PC-9 (cell line): ENCODE results near the gene AATF. TPM values are rescaled to one million over a fixed set of nuclear protein-coding genes. Genes with fewer than 3 reads are reported as not detected.

Experiments
- BruUV-seq: library from RNA; stranded (reverse); fragments of 400-500 nt; replicated peaks from 2 replicates; lab custom pipeline; 2021; lab: Mats Ljungman, UMichigan
- CTCF ChIA-PET: fragments of 300-600 bp; sonication (Branson Sonifier 250); formaldehyde crosslinking; loops from one replicate; lab custom pipeline; 2022; ENCODE audit warnings: antibody characterized with exemption; lab: Charles Lee
- POLR2A ChIA-PET: fragments of 300-600 bp; sonication (Branson Sonifier 250); formaldehyde crosslinking; loops from one replicate; lab custom pipeline; 2022; ENCODE audit warnings: antibody characterized with exemption; ENCODE audit not compliant: unreplicated experiment; lab: Charles Lee
- DNase-seq, 2 experiments: peaks; one replicate each; pipeline versions ENCODE4 v3.0.0 to v3.0.0-alpha.2; 2015 to 2022; ENCODE audit warnings: mixed read lengths in 1 of 2
- H2AFZ ChIP-seq: fragments of 200-600 bp; sonication (generic); 2 replicates; pipeline ENCODE4 v1.8.1; 2017; ENCODE audit warnings: antibody characterized with exemption
- H3F3A ChIP-seq: fragments of 200-600 bp; sonication (generic); 2 replicates; pipeline ENCODE4 v1.8.1; 2017; ENCODE audit warnings: antibody characterized with exemption, mild to moderate bottlenecking, low read depth; ENCODE audit not compliant: insufficient read depth
- H3K27ac ChIP-seq: fragments of 200-600 bp; sonication (generic); 2 replicates; pipeline ENCODE4 v1.6.1; 2016; ENCODE audit warnings: mixed run types
- H3K27me3 ChIP-seq: fragments of 200-600 bp; sonication (generic); 2 replicates; pipeline ENCODE4 v1.6.1; 2016; ENCODE audit warnings: low read depth, mixed run types; ENCODE audit not compliant: insufficient read depth
- H3K36me3 ChIP-seq: fragments of 200-600 bp; sonication (generic); 2 replicates; pipeline ENCODE4 v1.6.1; 2016; ENCODE audit warnings: low read depth, mixed run types
- H3K4me1 ChIP-seq: fragments of 200-600 bp; sonication (generic); replicated peaks from 2 replicates; pipeline ENCODE4 v1.6.1; 2016; ENCODE audit warnings: mixed run types; ENCODE audit not compliant: insufficient read depth
- H3K4me2 ChIP-seq: fragments of 200-600 bp; sonication (generic); 2 replicates; pipeline ENCODE4 v1.6.1; 2017; ENCODE audit warnings: mixed run types
- H3K4me3 ChIP-seq: fragments of 200-600 bp; sonication (generic); 2 replicates; pipeline ENCODE4 v1.6.1; 2016; ENCODE audit warnings: mixed run types
- H3K79me2 ChIP-seq: fragments of 200-600 bp; sonication (generic); 2 replicates; pipeline ENCODE4 v1.6.1; 2017; ENCODE audit warnings: low read depth, mixed run types
- H3K9me2 ChIP-seq: fragments of 200-600 bp; sonication (generic); 2 replicates; pipeline ENCODE4 v1.8.1; 2017; ENCODE audit warnings: mild to moderate bottlenecking; ENCODE audit not compliant: insufficient read depth
- H3K9me3 ChIP-seq: fragments of 200-600 bp; sonication (generic); 2 replicates; pipeline ENCODE4 v1.8.1; 2016; ENCODE audit warnings: low read depth; ENCODE audit not compliant: insufficient read depth
- H4K20me1 ChIP-seq: fragments of 200-600 bp; sonication (generic); 2 replicates; pipeline ENCODE4 v1.8.1; 2017; ENCODE audit not compliant: insufficient read depth
- CTCF ChIP-seq: fragments of 200-600 bp; sonication (generic); conservative IDR thresholded peaks from 2 replicates; pipeline ENCODE4 v1.6.1; 2017; ENCODE audit warnings: mixed run types, antibody characterized with exemption, mild to moderate bottlenecking, moderate library complexity
- EZH2 ChIP-seq: fragments of 200-600 bp; sonication (generic); IDR thresholded peaks from 2 replicates; pipeline ENCODE4 v1.8.0; 2017; ENCODE audit warnings: antibody characterized with exemption, low read depth
- intact Hi-C: fragments of 100-400 bp; cut with micrococcal nuclease; formaldehyde crosslinking; loops from one replicate; pipeline ENCODE4 v1.10.0; 2022; ENCODE audit not compliant: unreplicated experiment
- total RNA-seq: library from RNA; stranded (reverse); gene quantifications from 2 replicates; pipeline ENCODE4 v1.2.3, GENCODE V29; 2021

Gene AATF
- total RNA-seq, 1 experiment from 2014 or later = 71.4 TPM

GRCh38 chr17:37017404-37017803, 68.7 kb downstream of the AATF start:
- Histone ChIP-seq H3K9me3 (no peaks in the 10 kb centered on the region), H3K4me3 (no peak overlapping the region), H2AFZ (no peak overlapping the region), H4K20me1 (peaks cover 31% of the 10 kb centered on the region), H3F3A (peaks cover 11% of the 10 kb centered on the region; the same call in 1 of the 2 replicates), H3K36me3 (peaks cover 6% of the 10 kb centered on the region), H3K79me2 (peaks cover 3% of the 10 kb centered on the region; the same call in 1 of the 2 replicates), H3K4me2 (no peak overlapping the region), H3K4me1 (no peaks in the 10 kb centered on the region), H3K27ac (no peak overlapping the region), H3K27me3 (no peaks in the 10 kb centered on the region), H3K9me2 (no peaks in the 10 kb centered on the region; the same call in 1 of the 2 replicates)
- ChIA-PET CTCF (no interaction called here), POLR2A (no interaction called here)
- no TSS peak for BruUV-seq
- TF ChIP-seq EZH2 = no peak
- TF ChIP-seq CTCF = no peak
- no peak for DNase-seq
- intact Hi-C loops = no loop called here

- Histone ChIP-seq H3K79me2 (peaks cover 3% of the 10 kb centered on the region; the same call in 1 of the 2 replicates), H3F3A (0 out of 2 replicates have a peak, but pooled peaks cover 3% of the 10 kb centered on the region), H3K27me3 (no peaks in the 10 kb centered on the region), H3K9me3 (no peaks in the 10 kb centered on the region), H4K20me1 (peaks cover 24% of the 10 kb centered on the region), H3K4me2 (no peak overlapping the region), H3K27ac (no peak overlapping the region), H2AFZ (no peak overlapping the region), H3K4me3 (no peak overlapping the region), H3K9me2 (no peaks in the 10 kb centered on the region; the same call in 1 of the 2 replicates), H3K4me1 (no peaks in the 10 kb centered on the region), H3K36me3 (peaks cover 10% of the 10 kb centered on the region; the same call in 1 of the 2 replicates)
- intact Hi-C loops = no loop called here
- no TSS peak for BruUV-seq
- CTCF ChIA-PET = no interaction called here
- TF ChIP-seq EZH2 = no peak
- TF ChIP-seq CTCF = no peak
- no peak for DNase-seq
- POLR2A ChIA-PET = no interaction called here
Observed at GRCh38 chr17:37019117-37019740, 70.5 kb downstream of the AATF start.

- POLR2A ChIA-PET = no interaction called here
- no peak for DNase-seq
- Histone ChIP-seq H3K79me2 (peaks cover 3% of the 10 kb centered on the region; the same call in 1 of the 2 replicates), H3K27ac (no peak overlapping the region), H4K20me1 (peaks cover 21% of the 10 kb centered on the region), H3K4me2 (no peak overlapping the region), H2AFZ (no peak overlapping the region), H3F3A (0 out of 2 replicates have a peak, but pooled peaks cover 3% of the 10 kb centered on the region), H3K27me3 (no peaks in the 10 kb centered on the region), H3K4me1 (no peaks in the 10 kb centered on the region), H3K4me3 (no peak overlapping the region), H3K36me3 (peaks cover 10% of the 10 kb centered on the region; the same call in 1 of the 2 replicates), H3K9me3 (no peaks in the 10 kb centered on the region), H3K9me2 (no peaks in the 10 kb centered on the region; the same call in 1 of the 2 replicates)
- no TSS peak for BruUV-seq
- no peak for TF ChIP-seq EZH2
- TF ChIP-seq CTCF = no peak
- intact Hi-C loops = no loop called here
- CTCF ChIA-PET = no interaction called here
Observed at GRCh38 chr17:37019741-37020129, 71.0 kb downstream of the AATF start.
